HL-60 (cell line): ENCODE data around the gene HNRNPAB.

Experiments used
- DNase-seq, 2 experiments: peaks; one replicate each; pipeline ENCODE4 v3.0.0-alpha.2; 2010 to 2020; ENCODE audit warnings: low read depth in 1 of 2, low spot score in 1 of 2
- H3K27ac ChIP-seq: fragments of 250-450 bp; sonication (Bioruptor Pico); replicated peaks from 2 replicates; pipeline ENCODE4 v1.5.1; 2020; ENCODE audit warnings: mild to moderate bottlenecking, moderate library complexity
- H3K27me3 ChIP-seq: fragments of 250-450 bp; sonication (Bioruptor Pico); 2 replicates; pipeline ENCODE4 v1.5.1; 2021; ENCODE audit warnings: mild to moderate bottlenecking, moderate library complexity; ENCODE audit not compliant: insufficient read depth, poor library complexity, severe bottlenecking
- H3K4me3 ChIP-seq: replicated peaks from 2 replicates; pipeline ENCODE4 v1.5.1; 2011; ENCODE audit warnings: mild to moderate bottlenecking, control low read depth, low read length; ENCODE audit not compliant: insufficient read depth
- CTCF ChIP-seq: IDR thresholded peaks from one replicate; pipeline ENCODE4 v1.5.1; 2011; ENCODE audit warnings: low read length, control low read depth, inconsistent platforms; ENCODE audit not compliant: insufficient read depth
- GABPA ChIP-seq: IDR thresholded peaks from 2 replicates; pipeline ENCODE4 v1.6.1; 2012; ENCODE audit warnings: low read depth
- POLR2AphosphoS5 ChIP-seq: IDR thresholded peaks from 2 replicates; pipeline ENCODE4 v1.6.1; 2012; ENCODE audit warnings: low read depth
- SPI1 ChIP-seq: IDR thresholded peaks from 2 replicates; pipeline ENCODE4 v1.6.1; 2012; ENCODE audit warnings: low read depth, mild to moderate bottlenecking, borderline replicate concordance
- TF ChIP-seq, protein P1 (sequence below): IDR thresholded peaks from 2 replicates; pipeline ENCODE4 v1.6.1; 2012; ENCODE audit warnings: low read depth; ENCODE audit not compliant: insufficient replicate concordance

The HNRNPAB gene

GRCh38 chr5:178202541-178202940 is 1.8 kb upstream of the HNRNPAB start:
- no peak overlapping the region for H3K4me3 ChIP-seq
- no peak for TF ChIP-seq POLR2AphosphoS5
- no peak for TF ChIP-seq SPI1
- no peak for DNase-seq
- no peaks in the 10 kb centered on the region for H3K27me3 ChIP-seq
- H3K27ac ChIP-seq, result peak overlapping the region; percentile 64

DNA sequence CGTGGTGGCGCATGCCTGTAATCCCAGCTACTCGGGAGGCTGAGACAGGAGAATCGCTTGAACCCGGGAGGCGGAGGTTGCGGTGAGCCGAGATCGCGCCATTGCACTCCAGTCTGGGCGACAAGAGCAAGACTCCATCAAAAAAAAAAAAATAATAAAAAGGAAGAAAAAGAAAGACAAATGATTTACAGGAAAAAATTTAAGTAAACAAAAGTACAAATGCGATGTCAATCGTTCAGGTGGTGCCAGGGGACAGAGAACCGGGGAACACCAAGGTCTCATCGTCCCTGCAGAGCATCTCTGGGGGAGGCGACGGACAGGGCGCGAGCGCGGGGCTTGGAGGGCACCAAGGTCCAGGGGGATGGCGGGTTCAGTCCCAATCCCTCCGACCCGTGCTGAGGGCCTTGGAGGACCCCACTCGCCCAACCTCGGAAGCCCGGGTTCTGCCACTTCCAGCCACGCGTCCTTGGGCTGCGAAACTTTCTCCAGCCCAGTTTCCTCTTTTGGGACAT is 607 bp upstream of the HNRNPAB start:
- peak overlapping the region; percentile 97 for H3K4me3 ChIP-seq
- peak; percentile 47; the same call in 1 of the 2 replicates for TF ChIP-seq SPI1
- TF ChIP-seq, protein P1, sequence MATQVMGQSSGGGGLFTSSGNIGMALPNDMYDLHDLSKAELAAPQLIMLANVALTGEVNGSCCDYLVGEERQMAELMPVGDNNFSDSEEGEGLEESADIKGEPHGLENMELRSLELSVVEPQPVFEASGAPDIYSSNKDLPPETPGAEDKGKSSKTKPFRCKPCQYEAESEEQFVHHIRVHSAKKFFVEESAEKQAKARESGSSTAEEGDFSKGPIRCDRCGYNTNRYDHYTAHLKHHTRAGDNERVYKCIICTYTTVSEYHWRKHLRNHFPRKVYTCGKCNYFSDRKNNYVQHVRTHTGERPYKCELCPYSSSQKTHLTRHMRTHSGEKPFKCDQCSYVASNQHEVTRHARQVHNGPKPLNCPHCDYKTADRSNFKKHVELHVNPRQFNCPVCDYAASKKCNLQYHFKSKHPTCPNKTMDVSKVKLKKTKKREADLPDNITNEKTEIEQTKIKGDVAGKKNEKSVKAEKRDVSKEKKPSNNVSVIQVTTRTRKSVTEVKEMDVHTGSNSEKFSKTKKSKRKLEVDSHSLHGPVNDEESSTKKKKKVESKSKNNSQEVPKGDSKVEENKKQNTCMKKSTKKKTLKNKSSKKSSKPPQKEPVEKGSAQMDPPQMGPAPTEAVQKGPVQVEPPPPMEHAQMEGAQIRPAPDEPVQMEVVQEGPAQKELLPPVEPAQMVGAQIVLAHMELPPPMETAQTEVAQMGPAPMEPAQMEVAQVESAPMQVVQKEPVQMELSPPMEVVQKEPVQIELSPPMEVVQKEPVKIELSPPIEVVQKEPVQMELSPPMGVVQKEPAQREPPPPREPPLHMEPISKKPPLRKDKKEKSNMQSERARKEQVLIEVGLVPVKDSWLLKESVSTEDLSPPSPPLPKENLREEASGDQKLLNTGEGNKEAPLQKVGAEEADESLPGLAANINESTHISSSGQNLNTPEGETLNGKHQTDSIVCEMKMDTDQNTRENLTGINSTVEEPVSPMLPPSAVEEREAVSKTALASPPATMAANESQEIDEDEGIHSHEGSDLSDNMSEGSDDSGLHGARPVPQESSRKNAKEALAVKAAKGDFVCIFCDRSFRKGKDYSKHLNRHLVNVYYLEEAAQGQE, result no peak
- H3K27ac ChIP-seq, result peak overlapping the region; percentile 83
- no peaks in the 10 kb centered on the region for H3K27me3 ChIP-seq
- DNase-seq, result no peak

DNA sequence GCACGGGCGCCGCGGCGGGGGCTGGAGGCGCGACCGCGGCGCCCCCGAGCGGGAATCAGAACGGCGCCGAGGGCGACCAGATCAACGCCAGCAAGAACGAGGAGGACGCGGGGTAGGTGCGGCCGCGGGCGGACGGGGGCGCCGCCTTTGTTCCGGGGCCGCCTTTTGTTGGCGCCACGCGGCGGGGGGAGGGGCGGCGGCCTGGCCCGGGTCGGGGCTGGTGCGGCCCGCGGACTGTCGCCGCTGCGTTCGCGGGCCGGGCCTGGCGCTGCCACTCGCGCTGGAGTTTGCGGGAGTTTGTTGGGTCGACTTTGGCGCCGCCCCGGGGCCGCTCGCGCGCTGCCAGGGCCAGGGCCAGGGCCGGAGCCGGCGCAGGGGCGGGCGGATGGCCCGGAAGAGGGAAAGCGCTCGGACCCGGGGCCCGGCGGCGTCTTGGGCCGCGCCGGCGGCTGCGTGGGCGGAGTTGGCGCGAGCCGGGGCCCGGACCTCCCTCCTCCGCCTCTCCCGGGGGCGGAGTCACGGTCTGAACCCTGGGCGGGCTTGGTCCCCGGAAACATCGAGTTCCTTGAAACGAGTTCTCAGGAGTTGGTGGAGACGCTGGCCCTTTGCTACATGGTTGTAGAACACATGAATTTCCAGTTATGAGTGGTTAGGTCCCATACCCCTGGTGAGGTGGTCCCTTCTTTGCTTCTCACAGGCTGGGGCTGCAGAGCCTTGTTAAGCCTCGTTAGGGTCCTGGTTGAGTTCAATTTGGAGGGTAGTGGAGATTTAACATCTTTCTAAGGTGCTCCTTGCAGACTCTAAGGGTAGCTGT is 809 bp downstream of the HNRNPAB start:
- H3K27ac ChIP-seq, result peak overlapping the region; percentile 83

DNA sequence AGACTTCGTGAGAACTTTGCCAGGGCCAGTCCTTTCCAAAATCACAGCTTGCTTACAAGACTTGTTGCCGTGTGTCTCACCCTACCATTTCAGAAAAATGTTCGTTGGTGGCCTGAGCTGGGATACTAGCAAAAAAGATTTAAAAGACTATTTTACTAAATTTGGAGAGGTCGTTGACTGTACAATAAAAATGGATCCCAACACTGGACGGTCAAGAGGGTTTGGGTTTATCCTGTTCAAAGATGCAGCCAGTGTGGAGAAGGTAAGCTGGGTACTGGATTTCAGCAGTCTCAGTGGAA is 1.4 kb downstream of the HNRNPAB start:
- Histone ChIP-seq H3K27me3 (no peaks in the 10 kb centered on the region), H3K27ac (peak overlapping the region; percentile 48), H3K4me3 (peak overlapping the region; percentile 97)
- no peak for DNase-seq
- TF ChIP-seq CTCF (no peak), GABPA (no peak), SPI1 (no peak), POLR2AphosphoS5 (no peak)
- TF ChIP-seq, protein P1, result no peak

More for the DNA sequence above, 809 bp downstream of the HNRNPAB start:
- peak; percentile 15; the same call in 1 of the 2 replicates for TF ChIP-seq POLR2AphosphoS5
- TF ChIP-seq SPI1, result no peak
- H3K27me3 ChIP-seq, result no peaks in the 10 kb centered on the region
- peak overlapping the region; percentile 97 for H3K4me3 ChIP-seq
- peak in 1 of 2 experiments; percentile 81 for DNase-seq

GRCh38 chr5:178206166-178207101 is 2.1 kb downstream of the HNRNPAB start:
- no peak for DNase-seq
- Histone ChIP-seq H3K4me3 (peak overlapping the region; percentile 97), H3K27me3 (no peaks in the 10 kb centered on the region), H3K27ac (peak overlapping the region; percentile 48)
- TF ChIP-seq POLR2AphosphoS5, result peak; percentile 50
- TF ChIP-seq, protein P1, result no peak
